ENCODE measurements around the gene KDSR. TPM values are rescaled to one million over a fixed set of nuclear protein-coding genes. Genes with fewer than 3 reads are reported as not detected.
A peak's percentile ranks its signal among the peaks of the same experiment; 100 is the strongest.

KDSR gene
- total and polyA plus RNA-seq, 2 donors (not counting 1 experiment from before 2014, with no cell fraction given) = 43.3 to 54.1 TPM

DNA sequence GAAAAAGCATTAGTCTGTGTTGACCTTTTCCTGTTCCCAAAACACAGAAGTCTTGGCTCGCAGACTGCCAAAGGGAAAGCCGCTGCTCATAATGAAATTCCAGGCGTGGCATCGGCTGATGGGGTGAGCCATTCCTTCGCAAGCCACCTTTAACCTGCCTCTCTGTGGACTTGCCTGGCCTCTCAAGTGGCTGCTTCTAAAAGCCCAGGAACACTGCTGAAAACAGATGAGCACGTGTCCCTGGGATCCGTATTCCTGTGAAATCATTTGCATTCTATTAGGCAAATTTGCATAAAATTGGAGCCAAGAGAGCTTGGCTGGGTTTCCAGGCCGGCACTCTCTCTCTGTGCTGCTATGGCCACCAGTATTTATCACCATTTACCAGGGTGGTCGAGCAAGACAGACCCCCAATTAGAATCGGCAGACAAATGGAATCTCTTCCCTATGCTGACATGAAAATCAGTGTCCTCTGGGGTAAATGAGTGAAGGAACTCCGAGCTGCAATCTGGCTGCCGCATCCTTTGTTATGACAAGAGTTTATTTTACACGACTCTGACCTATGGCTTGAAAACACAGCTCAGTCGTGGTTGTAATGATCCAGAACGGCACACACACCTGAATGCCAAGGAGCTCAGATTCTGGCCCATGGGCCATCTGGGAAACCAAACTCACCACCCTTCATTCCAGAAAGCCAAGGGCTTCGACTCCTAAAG, 69.2 kb downstream of the KDSR start:
- Histone ChIP-seq H3K9me3 (ENCODE audit: control insufficient read depth, insufficient read depth, low read depth, low read length) (no peaks in the 10 kb centered on the region), H3K79me2 (ENCODE audit: control insufficient read depth, insufficient read depth, low read length) (no peaks in the 10 kb centered on the region), H3K9ac (ENCODE audit: insufficient read depth, low read length) (no peak overlapping the region), H3K4me1 (ENCODE audit: control insufficient read depth, extremely low read depth, insufficient read depth, low read length) (no peaks in the 10 kb centered on the region), H2AFZ (ENCODE audit: low read length) (no peak overlapping the region), H3K4me3 (replicated peaks in 1 of 4; ENCODE audit: control extremely low read depth in 1 of 4, insufficient read depth in 1 of 4, low read depth in 3 of 4, low read length in 4 of 4) (no peak overlapping the region), H3K27me3 (ENCODE audit: control insufficient read depth, insufficient read depth, low read length) (no peaks in the 10 kb centered on the region), H3K4me2 (ENCODE audit: extremely low read depth, insufficient read depth, low read length) (no peak overlapping the region), H3K36me3 (ENCODE audit: control insufficient read depth, insufficient read depth, low read length) (no peaks in the 10 kb centered on the region), H4K20me1 (ENCODE audit: control insufficient read depth, extremely low read depth, insufficient read depth, low read length) (no peaks in the 10 kb centered on the region), H3K27ac (ENCODE audit: insufficient read depth, low read length) (no peak overlapping the region)
- TF ChIP-seq CTCF (conservative IDR thresholded peaks at IDR 0.05 in 1 of 2, IDR thresholded peaks at IDR 0.05 in 1 of 2; ENCODE audit: low read depth in 1 of 2, low read length in 2 of 2) = no peak
- no peak for TF ChIP-seq EZH2 (IDR thresholded peaks at IDR 0.05; ENCODE audit: low read length, missing control alignments)
- peak in 1 of 2 donors; percentile 26 for DNase-seq (ENCODE audit: low read depth in 2 of 2)

DNA sequence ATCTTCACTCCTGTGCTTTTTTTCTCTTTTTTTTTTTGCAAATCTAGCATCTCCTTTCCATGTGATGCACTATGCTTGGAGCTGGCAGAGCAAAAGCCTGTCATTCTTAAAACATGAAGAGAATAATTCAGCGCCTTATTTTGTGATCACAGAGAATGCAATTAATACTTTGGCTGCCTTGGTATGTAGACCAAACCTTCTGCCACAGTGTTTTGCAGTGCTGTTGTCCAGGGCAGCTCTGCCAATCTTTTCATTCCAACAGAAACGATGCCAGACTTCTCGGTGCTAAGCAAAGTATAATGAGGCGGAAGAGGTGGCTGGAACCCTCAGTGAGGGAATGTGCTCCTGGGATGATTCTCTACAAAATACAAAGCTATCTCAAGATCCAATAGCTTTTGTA, 73.1 kb downstream of the KDSR start:
- Histone ChIP-seq H3K9ac (ENCODE audit: insufficient read depth, low read length) (no peak overlapping the region), H3K27me3 (ENCODE audit: control insufficient read depth, insufficient read depth, low read length) (no peaks in the 10 kb centered on the region), H2AFZ (ENCODE audit: low read length) (no peak overlapping the region), H3K4me2 (ENCODE audit: extremely low read depth, insufficient read depth, low read length) (no peak overlapping the region), H3K36me3 (ENCODE audit: control insufficient read depth, insufficient read depth, low read length) (no peaks in the 10 kb centered on the region), H3K79me2 (ENCODE audit: control insufficient read depth, insufficient read depth, low read length) (no peaks in the 10 kb centered on the region), H4K20me1 (ENCODE audit: control insufficient read depth, extremely low read depth, insufficient read depth, low read length) (no peaks in the 10 kb centered on the region), H3K27ac (ENCODE audit: insufficient read depth, low read length) (no peak overlapping the region), H3K9me3 (ENCODE audit: control insufficient read depth, insufficient read depth, low read depth, low read length) (no peaks in the 10 kb centered on the region), H3K4me3 (replicated peaks in 1 of 4; ENCODE audit: control extremely low read depth in 1 of 4, insufficient read depth in 1 of 4, low read depth in 3 of 4, low read length in 4 of 4) (no peak overlapping the region), H3K4me1 (ENCODE audit: control insufficient read depth, extremely low read depth, insufficient read depth, low read length) (no peaks in the 10 kb centered on the region)
- TF ChIP-seq CTCF (conservative IDR thresholded peaks at IDR 0.05 in 1 of 2, IDR thresholded peaks at IDR 0.05 in 1 of 2; ENCODE audit: low read depth in 1 of 2, low read length in 2 of 2) (no peak), EZH2 (IDR thresholded peaks at IDR 0.05; ENCODE audit: low read length, missing control alignments) (no peak)
- DNase-seq (ENCODE audit: low read depth in 2 of 2) = no peak

- no peak overlapping the region for H3K27ac ChIP-seq (ENCODE audit: insufficient read depth, low read length)
- H3K4me1 ChIP-seq (ENCODE audit: control insufficient read depth, extremely low read depth, insufficient read depth, low read length) = no peaks in the 10 kb centered on the region
- H3K9me3 ChIP-seq (ENCODE audit: control insufficient read depth, insufficient read depth, low read depth, low read length) = no peaks in the 10 kb centered on the region
- no peaks in the 10 kb centered on the region for H3K79me2 ChIP-seq (ENCODE audit: control insufficient read depth, insufficient read depth, low read length)
- H2AFZ ChIP-seq (ENCODE audit: low read length) = no peak overlapping the region
- H3K4me3 ChIP-seq (replicated peaks in 1 of 4; ENCODE audit: control extremely low read depth in 1 of 4, insufficient read depth in 1 of 4, low read depth in 3 of 4, low read length in 4 of 4) = no peak overlapping the region
- no peaks in the 10 kb centered on the region for H3K36me3 ChIP-seq (ENCODE audit: control insufficient read depth, insufficient read depth, low read length)
- no peaks in the 10 kb centered on the region for H4K20me1 ChIP-seq (ENCODE audit: control insufficient read depth, extremely low read depth, insufficient read depth, low read length)
- no peak for TF ChIP-seq CTCF (conservative IDR thresholded peaks at IDR 0.05 in 1 of 2, IDR thresholded peaks at IDR 0.05 in 1 of 2; ENCODE audit: low read depth in 1 of 2, low read length in 2 of 2)
- no peak for TF ChIP-seq EZH2 (IDR thresholded peaks at IDR 0.05; ENCODE audit: low read length, missing control alignments)
- no peak overlapping the region for H3K4me2 ChIP-seq (ENCODE audit: extremely low read depth, insufficient read depth, low read length)
- no peak for DNase-seq (ENCODE audit: low read depth in 2 of 2)
- H3K27me3 ChIP-seq (ENCODE audit: control insufficient read depth, insufficient read depth, low read length) = no peaks in the 10 kb centered on the region
- no peak overlapping the region for H3K9ac ChIP-seq (ENCODE audit: insufficient read depth, low read length)
Observed at GRCh38 chr18:63292831-63293683, 73.9 kb downstream of the KDSR start.

All from fibroblast of lung (primary cell).